Mesendoderm (in vitro differentiated cells): ENCODE data around the gene VSX1. TPM values are rescaled to one million over a fixed set of nuclear protein-coding genes. Genes with fewer than 3 reads are reported as not detected.

ENCODE experiments used
- DNase-seq: peaks from one replicate; pipeline ENCODE4 v3.0.0; 2013
- H2AK5ac ChIP-seq: 2 replicates; pipeline ENCODE4 v1.6.1; 2013; ENCODE audit warnings: low read length, inconsistent platforms
- H2BK120ac ChIP-seq: 2 replicates; pipeline ENCODE4 v1.6.1; 2013; ENCODE audit warnings: low read depth, mild to moderate bottlenecking, low read length, moderate library complexity, mixed read lengths
- H2BK15ac ChIP-seq: replicated peaks from 2 replicates; pipeline ENCODE4 v1.6.1; 2013; ENCODE audit warnings: low read depth, mild to moderate bottlenecking, moderate library complexity
- H2BK5ac ChIP-seq: 2 replicates; pipeline ENCODE4 v1.6.1; 2013; ENCODE audit warnings: low read length, inconsistent platforms
- H3K18ac ChIP-seq: 2 replicates; pipeline ENCODE4 v1.6.1; 2013; ENCODE audit warnings: mild to moderate bottlenecking, low read length, mixed read lengths
- H3K23ac ChIP-seq: one replicate; pipeline ENCODE4 v1.6.1; 2013; ENCODE audit warnings: low read length
- H3K27ac ChIP-seq: 2 replicates; pipeline ENCODE4 v1.5.1; 2013; ENCODE audit warnings: low read depth, mild to moderate bottlenecking, inconsistent platforms, low read length, moderate library complexity
- H3K27me3 ChIP-seq: 2 replicates; pipeline ENCODE4 v1.6.1; 2013; ENCODE audit warnings: low read length, control low read depth, mild to moderate bottlenecking, inconsistent platforms; ENCODE audit not compliant: insufficient read depth, poor library complexity
- H3K36me3 ChIP-seq: 2 replicates; pipeline ENCODE4 v1.6.1; 2013; ENCODE audit warnings: low read length, inconsistent platforms; ENCODE audit not compliant: control insufficient read depth, insufficient read depth
- H3K4ac ChIP-seq: one replicate; pipeline ENCODE4 v1.6.1; 2013; ENCODE audit warnings: low read depth, mild to moderate bottlenecking, low read length, moderate library complexity
- H3K4me1 ChIP-seq: 2 replicates; pipeline ENCODE4 v1.6.1; 2013; ENCODE audit warnings: low read depth, low read length, inconsistent platforms; ENCODE audit not compliant: control insufficient read depth
- H3K4me2 ChIP-seq: 2 replicates; pipeline ENCODE4 v1.6.1; 2013; ENCODE audit warnings: low read length
- H3K4me3 ChIP-seq: 2 replicates; pipeline ENCODE4 v1.5.1; 2013; ENCODE audit warnings: mild to moderate bottlenecking, low read length
- H3K56ac ChIP-seq: one replicate; pipeline ENCODE4 v1.6.1; 2013; ENCODE audit warnings: low read length
- H3K79me1 ChIP-seq: 2 replicates; pipeline ENCODE4 v1.6.1; 2013; ENCODE audit warnings: low read length, inconsistent platforms
- H3K79me2 ChIP-seq: 2 replicates; pipeline ENCODE4 v1.6.1; 2013; ENCODE audit warnings: mild to moderate bottlenecking, low read length; ENCODE audit not compliant: control insufficient read depth, insufficient read depth
- H3K9ac ChIP-seq: 2 replicates; pipeline ENCODE4 v1.6.1; 2013; ENCODE audit warnings: low read length, inconsistent platforms
- H4K5ac ChIP-seq: one replicate; pipeline ENCODE4 v1.6.1; 2013; ENCODE audit warnings: low read length
- H4K8ac ChIP-seq: one replicate; pipeline ENCODE4 v1.6.1; 2013; ENCODE audit warnings: low read depth, mild to moderate bottlenecking, control low read depth, low read length, moderate library complexity
- WGBS: extraction: QIAGEN DNeasy Blood & Tissue Kit; methylation state at CpG from one replicate; pipeline ENCODE4 v1.1.7; 2013; ENCODE audit warnings: low lambda C conversion rate, missing lambda C conversion rate; ENCODE audit not compliant: insufficient coverage; ENCODE audit errors: extremely low coverage; 5-methylcytosine and 5-hydroxymethylcytosine counted together
- polyA plus RNA-seq, 2 experiments: library from polyadenylated mRNA; stranded (reverse); fragments of 200-250 nt; gene quantifications; one replicate each; pipeline ENCODE4 v1.2.3, GENCODE V29; 2013

The VSX1 gene
- polyA plus RNA-seq (2013, experiment 1 of 2), result not detected
- polyA plus RNA-seq (2013, experiment 2 of 2), result not detected

DNA sequence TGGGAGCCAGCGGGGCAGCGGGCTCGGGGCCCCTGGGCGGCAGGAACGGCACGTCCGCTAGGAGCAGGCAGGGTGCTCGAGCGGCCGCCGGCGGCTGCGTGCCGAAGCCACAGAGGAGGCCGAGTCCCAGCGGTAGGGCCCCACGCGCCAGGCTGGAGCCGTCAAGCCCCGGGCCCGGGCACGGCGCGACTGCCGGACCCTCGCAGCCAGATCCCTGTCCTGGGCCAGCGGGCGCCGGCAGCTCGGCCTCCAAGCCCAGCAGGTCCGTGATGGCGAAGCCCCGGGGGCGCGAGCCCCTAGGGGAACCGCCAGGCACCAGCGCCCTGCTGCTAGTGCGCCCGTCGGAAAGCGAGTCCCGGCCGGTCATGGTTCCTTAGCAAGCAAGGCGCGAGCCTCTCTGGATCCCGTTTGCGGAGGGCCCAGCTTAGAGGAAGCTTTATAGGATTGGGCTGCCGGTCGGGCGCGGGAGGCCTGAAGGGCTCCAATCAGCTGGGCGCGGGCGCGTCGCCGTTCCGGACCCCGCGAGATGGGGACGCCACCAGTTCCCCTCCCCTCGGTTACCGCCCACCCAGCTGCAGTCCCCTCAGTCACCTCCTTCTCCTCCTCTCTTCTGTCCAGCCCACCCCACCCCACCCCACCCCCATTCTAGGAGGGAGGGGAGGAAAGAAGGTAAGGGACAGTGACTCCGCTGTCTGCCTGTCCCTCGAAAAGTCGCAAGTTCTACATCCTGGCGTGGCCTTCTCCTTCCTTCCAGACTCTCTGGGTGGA lies at the start of gene VSX1:
TSS of gene VSX1 (minus strand) at position 412 of the 768 bp plus-strand sequence. CDS start at position 367, 45 bp downstream.
- Histone ChIP-seq H3K9ac (no peak within 1 kb of the TSS), H2BK15ac (no peak within 1 kb of the TSS), H3K4ac (no peak within 1 kb of the TSS), H2AK5ac (no peak within 1 kb of the TSS), H3K18ac (no peak within 1 kb of the TSS), H3K56ac (no peak within 1 kb of the TSS), H3K27ac (no peak within 1 kb of the TSS), H3K23ac (peak within 1 kb of the TSS; percentile 66), H2BK120ac (no peak within 1 kb of the TSS), H4K8ac (no peak within 1 kb of the TSS), H3K4me3 (no peak within 1 kb of the TSS), H3K4me2 (peak within 1 kb of the TSS; percentile 74), H3K79me1 (no peaks in the 10 kb centered on the region), H3K36me3 (no peaks in the 10 kb centered on the region), H3K27me3 (peaks cover 49% of the 10 kb centered on the region), H3K79me2 (no peaks in the 10 kb centered on the region), H2BK5ac (no peak within 1 kb of the TSS), H4K5ac (no peak within 1 kb of the TSS), H3K4me1 (no peaks in the 10 kb centered on the region)
- WGBS, result no CpG with 5 or more reads among the region's 67 CpGs
- DNase-seq, result no peak

DNA sequence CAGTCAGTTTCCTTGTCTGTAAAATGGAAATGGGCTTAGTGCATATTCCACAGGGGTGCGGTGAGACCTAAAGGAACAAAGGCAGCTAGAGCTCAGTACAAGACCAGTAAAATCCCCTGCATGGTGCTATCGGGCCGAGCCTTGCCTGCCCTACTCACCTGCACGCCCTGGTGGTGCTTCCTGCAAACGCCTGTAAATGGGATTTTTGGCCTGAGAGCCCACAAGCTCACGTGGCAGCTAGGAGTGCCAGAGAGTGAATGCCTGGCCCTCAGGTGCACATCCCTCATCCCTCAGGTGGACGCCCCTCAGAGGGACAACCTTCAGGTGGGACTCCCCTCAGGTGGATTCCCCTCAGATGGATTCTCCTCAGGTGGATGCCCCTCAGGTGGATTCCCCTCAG lies 48.0 kb upstream of the VSX1 start:
- H2BK15ac ChIP-seq, result no peak overlapping the region
- no peak overlapping the region for H3K4me2 ChIP-seq
- no peak overlapping the region for H3K18ac ChIP-seq
- no CpG with 5 or more reads among the region's 7 CpGs for WGBS
- no peaks in the 10 kb centered on the region for H3K27me3 ChIP-seq
- H4K5ac ChIP-seq, result no peak overlapping the region
- H3K56ac ChIP-seq, result no peak overlapping the region
- no peak overlapping the region for H3K9ac ChIP-seq
- H4K8ac ChIP-seq, result no peak overlapping the region
- no peak overlapping the region for H2BK5ac ChIP-seq
- H3K36me3 ChIP-seq, result no peaks in the 10 kb centered on the region
- no peaks in the 10 kb centered on the region for H3K4me1 ChIP-seq
- no peak overlapping the region for H3K23ac ChIP-seq
- H3K27ac ChIP-seq, result no peak overlapping the region
- no peak overlapping the region for H2BK120ac ChIP-seq
- no peak overlapping the region for H2AK5ac ChIP-seq
- H3K4me3 ChIP-seq, result no peak overlapping the region
- H3K79me2 ChIP-seq, result no peaks in the 10 kb centered on the region
- no peak for DNase-seq
- no peaks in the 10 kb centered on the region for H3K79me1 ChIP-seq
- no peak overlapping the region for H3K4ac ChIP-seq

DNA sequence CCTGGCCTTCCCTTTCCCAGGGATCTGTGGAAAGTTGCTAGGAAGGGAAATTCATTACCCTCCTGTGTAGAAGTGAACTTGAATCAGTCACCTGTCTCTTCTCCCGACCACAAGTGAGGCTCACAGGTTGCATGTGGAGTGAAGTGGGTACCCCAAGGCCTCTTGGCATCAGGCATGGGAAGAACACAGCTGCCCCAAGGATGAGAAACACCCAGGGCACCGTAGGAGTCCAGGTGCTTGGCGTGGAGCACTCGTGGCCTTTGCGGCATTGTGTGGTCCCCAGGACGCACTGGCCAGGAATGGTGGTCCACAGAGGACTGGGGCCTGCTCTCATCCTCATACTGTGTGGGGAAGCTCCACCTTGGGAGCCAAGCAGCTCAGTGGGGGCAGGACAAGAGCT lies 47.5 kb upstream of the VSX1 start:
- no CpG with 5 or more reads among the region's 6 CpGs for WGBS
- H3K27ac ChIP-seq, result no peak overlapping the region
- H2BK15ac ChIP-seq, result no peak overlapping the region
- H4K8ac ChIP-seq, result no peak overlapping the region
- DNase-seq, result no peak
- H3K18ac ChIP-seq, result no peak overlapping the region
- H3K4me2 ChIP-seq, result no peak overlapping the region
- no peak overlapping the region for H3K23ac ChIP-seq
- H3K36me3 ChIP-seq, result no peaks in the 10 kb centered on the region
- H3K56ac ChIP-seq, result no peak overlapping the region
- H3K27me3 ChIP-seq, result no peaks in the 10 kb centered on the region
- no peak overlapping the region for H3K4me3 ChIP-seq
- H4K5ac ChIP-seq, result no peak overlapping the region
- no peaks in the 10 kb centered on the region for H3K79me1 ChIP-seq
- H2BK5ac ChIP-seq, result no peak overlapping the region
- no peak overlapping the region for H2AK5ac ChIP-seq
- no peak overlapping the region for H3K9ac ChIP-seq
- no peaks in the 10 kb centered on the region for H3K79me2 ChIP-seq
- no peak overlapping the region for H2BK120ac ChIP-seq
- no peaks in the 10 kb centered on the region for H3K4me1 ChIP-seq
- H3K4ac ChIP-seq, result no peak overlapping the region

DNA sequence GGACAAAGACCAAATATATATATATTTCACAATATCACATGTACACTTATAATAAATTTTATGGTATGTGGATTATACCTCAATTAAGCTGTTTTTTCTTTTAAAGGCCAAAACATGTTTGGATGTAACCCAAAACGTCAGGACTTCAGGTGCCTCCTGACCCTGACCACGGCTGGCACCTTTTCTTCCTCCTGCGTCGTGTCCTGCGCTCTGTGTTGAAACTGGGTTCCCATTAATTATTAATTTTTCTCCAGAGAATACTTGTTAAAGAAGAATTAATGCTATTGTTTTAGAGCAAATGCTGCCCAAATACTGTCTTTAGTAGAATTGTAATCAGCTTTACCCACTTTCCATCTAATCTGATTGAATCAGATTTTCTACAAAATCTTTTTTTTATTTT lies 46.7 kb upstream of the VSX1 start:
- Histone ChIP-seq H4K8ac (no peak overlapping the region), H3K4me3 (no peak overlapping the region), H3K18ac (no peak overlapping the region), H2BK15ac (no peak overlapping the region), H3K36me3 (no peaks in the 10 kb centered on the region), H3K9ac (no peak overlapping the region), H3K4ac (no peak overlapping the region), H3K23ac (no peak overlapping the region), H2BK5ac (no peak overlapping the region), H3K79me2 (no peaks in the 10 kb centered on the region), H3K27me3 (no peaks in the 10 kb centered on the region), H3K27ac (no peak overlapping the region), H4K5ac (no peak overlapping the region), H3K79me1 (no peaks in the 10 kb centered on the region), H2BK120ac (no peak overlapping the region), H2AK5ac (no peak overlapping the region), H3K4me2 (no peak overlapping the region), H3K4me1 (no peaks in the 10 kb centered on the region), H3K56ac (no peak overlapping the region)
- no peak for DNase-seq
- WGBS, result no CpG with 5 or more reads among the region's 5 CpGs

DNA sequence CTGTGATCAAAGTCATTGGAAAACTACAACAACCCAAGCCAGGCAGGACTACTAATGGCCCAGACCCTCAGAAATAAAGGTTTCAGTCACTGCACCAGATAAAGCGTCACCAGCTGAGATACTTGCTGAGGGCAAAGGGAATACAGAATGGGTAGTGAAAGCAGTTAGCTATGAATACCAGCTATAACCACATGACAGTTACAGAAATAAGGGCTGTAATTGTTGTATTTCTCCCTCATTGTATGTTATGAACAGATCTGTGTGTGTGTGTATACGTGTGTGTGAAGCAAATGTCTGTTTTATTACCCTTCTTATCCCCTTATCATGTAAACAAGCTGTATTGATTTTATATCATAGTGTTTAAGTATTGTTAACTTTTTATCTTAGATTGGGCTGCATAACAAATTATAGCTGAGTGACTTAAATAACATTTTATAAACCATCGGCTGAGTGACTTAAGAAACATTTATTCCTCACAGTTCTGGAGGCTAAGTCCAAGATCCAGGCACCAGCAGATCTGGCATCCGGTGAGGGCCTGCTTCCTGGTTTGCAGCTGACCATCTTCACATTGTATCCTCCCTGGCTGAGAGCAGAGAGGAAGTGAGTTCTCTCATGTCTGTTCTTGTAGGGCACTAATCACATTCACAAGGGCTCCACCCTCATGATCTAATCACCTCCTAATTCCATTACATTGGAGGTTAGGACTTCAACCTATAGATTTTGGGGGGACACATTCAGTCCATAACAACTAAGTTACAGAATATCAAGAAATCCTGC lies 46.0 kb upstream of the VSX1 start:
- Histone ChIP-seq H2BK5ac (no peak overlapping the region), H3K23ac (no peak overlapping the region), H3K4me1 (no peaks in the 10 kb centered on the region), H3K9ac (no peak overlapping the region), H4K5ac (no peak overlapping the region), H2BK120ac (no peak overlapping the region), H3K36me3 (no peaks in the 10 kb centered on the region), H3K27ac (no peak overlapping the region), H2AK5ac (no peak overlapping the region), H3K79me2 (no peaks in the 10 kb centered on the region), H2BK15ac (no peak overlapping the region), H3K18ac (no peak overlapping the region), H4K8ac (no peak overlapping the region), H3K4me3 (no peak overlapping the region), H3K4me2 (no peak overlapping the region), H3K4ac (no peak overlapping the region), H3K79me1 (no peaks in the 10 kb centered on the region), H3K56ac (no peak overlapping the region), H3K27me3 (no peaks in the 10 kb centered on the region)
- WGBS, result no CpG with 5 or more reads among the region's 4 CpGs
- no peak for DNase-seq
